Chondrocyte (in vitro differentiated cells): ENCODE data around the gene CEP128. TPM values are rescaled to one million over a fixed set of nuclear protein-coding genes. Genes with fewer than 3 reads are reported as not detected.

Source experiments
- DNase-seq: peaks from one replicate; pipeline ENCODE4 v3.0.0; 2021; ENCODE audit warnings: mixed read lengths, low spot score
- H3K27ac Mint-ChIP-seq: one replicate; pipeline ENCODE4 v1.8.0; 2021; ENCODE audit warnings: mild to moderate bottlenecking, moderate library complexity, mixed read lengths; ENCODE audit not compliant: unreplicated experiment
- H3K27me3 Mint-ChIP-seq: 2 replicates; pipeline ENCODE4 v1.8.0; 2021; ENCODE audit warnings: low read depth, mixed read lengths
- H3K36me3 Mint-ChIP-seq: 2 replicates; pipeline ENCODE4 v1.8.0; 2021; ENCODE audit warnings: low read depth, mixed read lengths
- H3K4me1 Mint-ChIP-seq: 2 replicates; pipeline ENCODE4 v1.8.0; 2021; ENCODE audit warnings: low read depth, mild to moderate bottlenecking, mixed read lengths
- H3K4me3 Mint-ChIP-seq: one replicate; pipeline ENCODE4 v1.8.0; 2021; ENCODE audit warnings: mild to moderate bottlenecking, moderate library complexity, mixed read lengths; ENCODE audit not compliant: unreplicated experiment
- H3K9me3 Mint-ChIP-seq: 2 replicates; pipeline ENCODE4 v1.8.0; 2021; ENCODE audit warnings: low read depth, mixed read lengths
- CTCF ChIP-seq: fragments of 200-600 bp; sonication (generic); IDR thresholded peaks from 2 replicates; pipeline ENCODE4 v1.5.0; 2021; ENCODE audit warnings: antibody characterized with exemption, mild to moderate bottlenecking, moderate library complexity
- total RNA-seq: library from RNA; stranded (reverse); gene quantifications from 3 replicates; pipeline ENCODE4 v1.2.1, GENCODE V29; 2021

CEP128 gene
- total RNA-seq, 1 donor from 2014 or later, result 3.5 TPM

GRCh38 chr14:80493620-80494019 is 447.9 kb downstream of the CEP128 start:
- peaks cover 30% of the 10 kb centered on the region for H3K4me1 Mint-ChIP-seq
- H3K36me3 Mint-ChIP-seq, result no peaks in the 10 kb centered on the region
- no peaks in the 10 kb centered on the region for H3K9me3 Mint-ChIP-seq
- no peaks in the 10 kb centered on the region for H3K27me3 Mint-ChIP-seq
- no peak overlapping the region for H3K4me3 Mint-ChIP-seq
- H3K27ac Mint-ChIP-seq, result no peak overlapping the region
- TF ChIP-seq CTCF, result no peak
- no peak for DNase-seq

GRCh38 chr14:80491650-80492049 is 449.9 kb downstream of the CEP128 start:
- no peak for DNase-seq
- no peak overlapping the region for H3K4me3 Mint-ChIP-seq
- peaks cover 30% of the 10 kb centered on the region for H3K4me1 Mint-ChIP-seq
- H3K36me3 Mint-ChIP-seq, result peaks cover 4% of the 10 kb centered on the region
- peak overlapping the region; percentile 74 for H3K27ac Mint-ChIP-seq
- H3K27me3 Mint-ChIP-seq, result no peaks in the 10 kb centered on the region
- no peak for TF ChIP-seq CTCF
- peaks cover 5% of the 10 kb centered on the region for H3K9me3 Mint-ChIP-seq

- TF ChIP-seq CTCF, result no peak
- Mint-ChIP-seq H3K27me3 (no peaks in the 10 kb centered on the region), H3K9me3 (peaks cover 5% of the 10 kb centered on the region), H3K36me3 (peaks cover 4% of the 10 kb centered on the region), H3K27ac (peak overlapping the region; percentile 74), H3K4me1 (peaks cover 30% of the 10 kb centered on the region), H3K4me3 (no peak overlapping the region)
- no peak for DNase-seq
These were observed 450.4 kb downstream of the CEP128 start for GRCh38 chr14:80491131-80491530.

- no peak for TF ChIP-seq CTCF
- Mint-ChIP-seq H3K4me1 (peaks cover 30% of the 10 kb centered on the region), H3K9me3 (peaks cover 7% of the 10 kb centered on the region), H3K27me3 (no peaks in the 10 kb centered on the region), H3K36me3 (peaks cover 4% of the 10 kb centered on the region), H3K27ac (no peak overlapping the region), H3K4me3 (no peak overlapping the region)
- DNase-seq, result no peak
These were observed 452.0 kb downstream of the CEP128 start for GRCh38 chr14:80489513-80489912.

- no peak for DNase-seq
- H3K27ac Mint-ChIP-seq, result no peak overlapping the region
- H3K4me3 Mint-ChIP-seq, result no peak overlapping the region
- no peaks in the 10 kb centered on the region for H3K27me3 Mint-ChIP-seq
- H3K36me3 Mint-ChIP-seq, result peaks cover 4% of the 10 kb centered on the region
- peaks cover 4% of the 10 kb centered on the region for H3K4me1 Mint-ChIP-seq
- no peak for TF ChIP-seq CTCF
- H3K9me3 Mint-ChIP-seq, result peaks cover 7% of the 10 kb centered on the region
These were observed 455.8 kb downstream of the CEP128 start for GRCh38 chr14:80485764-80486163.
